GM12878 (cell line): ENCODE measurements around the gene CD84. TPM values are rescaled to one million over a fixed set of nuclear protein-coding genes. Genes with fewer than 3 reads are reported as not detected.

ENCODE experiments used
- ATAC-seq: fragments of 200-7000 bp; cut with Tn5 transposase; 3 replicates; pipeline ENCODE4 v1.9.1; 2020; ENCODE audit warnings: mild to moderate bottlenecking, moderate library complexity
- BruUV-seq: library from RNA; stranded (reverse); fragments of 400-500 nt; replicated peaks from 2 replicates; lab custom pipeline; 2021; lab: Mats Ljungman, UMichigan
- CTCF ChIA-PET: fragments of 300-600 bp; sonication (Branson Sonifier 250); formaldehyde crosslinking; extraction: SDS; loops from one replicate; lab custom pipeline; 2021; ENCODE audit warnings: inconsistent platforms; lab: Yijun Ruan, JAX
- POLR2A ChIA-PET: fragments of 350-600 bp; formaldehyde crosslinking; extraction: SDS; loops from one replicate; lab custom pipeline; 2021; ENCODE audit warnings: inconsistent platforms; lab: Charles Lee
- RAD21 ChIA-PET: fragments of 300-600 bp; sonication (Branson Sonifier 250); formaldehyde crosslinking; loops from one replicate; lab custom pipeline; 2023; ENCODE audit warnings: antibody characterized with exemption; ENCODE audit not compliant: unreplicated experiment; lab: Charles Lee
- SMC1A ChIA-PET: fragments of 300-600 bp; sonication (Branson Sonifier 250); formaldehyde crosslinking; loops from one replicate; lab custom pipeline; 2023; ENCODE audit not compliant: unreplicated experiment, uncharacterized antibody; lab: Charles Lee
- DNase-seq: peaks from one replicate; pipeline ENCODE4 v3.0.0-alpha.2; 2011; ENCODE audit warnings: low read depth, low spot score
- FAIRE-seq: peaks from 3 replicates; lab custom pipeline; 2011; peaks lifted over from hg19 to GRCh38; lab: Jason Lieb, UNC
- H2AFZ ChIP-seq: 2 replicates; pipeline ENCODE4 v1.6.0; 2011; ENCODE audit warnings: low read depth, low read length, control low read depth; ENCODE audit not compliant: control insufficient read depth
- H3K27ac ChIP-seq: 2 replicates; pipeline ENCODE4 v1.5.1; 2011; ENCODE audit warnings: control low read depth; ENCODE audit not compliant: control insufficient read depth, insufficient read depth
- H3K27me3 ChIP-seq, 2 experiments: replicated peaks in 1 of 2; 2 replicates each; pipeline versions ENCODE4 v1.6.0 to v1.6.1; 2011; ENCODE audit warnings: low read length in 1 of 2; ENCODE audit not compliant: control insufficient read depth in 2 of 2, insufficient read depth in 2 of 2
- H3K36me3 ChIP-seq, 2 experiments: 2 replicates each; pipeline ENCODE4 v1.5.1; 2011; ENCODE audit warnings: low read length in 1 of 2; ENCODE audit not compliant: control insufficient read depth in 2 of 2, insufficient read depth in 2 of 2
- H3K4me1 ChIP-seq: 2 replicates; pipeline ENCODE4 v1.6.1; 2011; ENCODE audit warnings: mild to moderate bottlenecking, low read length, moderate library complexity, mixed read lengths; ENCODE audit not compliant: control insufficient read depth, insufficient read depth
- H3K4me2 ChIP-seq: 2 replicates; pipeline ENCODE4 v1.6.0; 2011; ENCODE audit warnings: control low read depth; ENCODE audit not compliant: control insufficient read depth, insufficient read depth
- H3K4me3 ChIP-seq: fragments of 200-600 bp; sonication (generic); 2 replicates; pipeline ENCODE4 v1.5.1; 2016
- H3K79me2 ChIP-seq: 2 replicates; pipeline ENCODE4 v1.6.0; 2011; ENCODE audit warnings: low read length; ENCODE audit not compliant: control insufficient read depth, insufficient read depth
- H3K9ac ChIP-seq: 2 replicates; pipeline ENCODE4 v1.8.0; 2011; ENCODE audit warnings: low read length, control low read depth, mixed read lengths; ENCODE audit not compliant: control insufficient read depth, insufficient read depth
- H3K9me3 ChIP-seq: replicated peaks from 3 replicates; pipeline ENCODE4 v1.5.1; 2011; ENCODE audit warnings: mild to moderate bottlenecking, low read length; ENCODE audit not compliant: control insufficient read depth, insufficient read depth
- H4K20me1 ChIP-seq: 2 replicates; pipeline ENCODE4 v1.6.0; 2011; ENCODE audit not compliant: control insufficient read depth, insufficient read depth
- EGR1 ChIP-seq, 2 experiments: IDR thresholded peaks; 1 replicate in 1 of 2; 2 replicates in 1 of 2; pipeline ENCODE4 v1.6.1; 2011 to 2012; ENCODE audit warnings: low read depth in 2 of 2, low read length in 2 of 2, borderline replicate concordance in 1 of 2, mild to moderate bottlenecking in 1 of 2, moderate library complexity in 1 of 2
- ETV6 ChIP-seq, 2 experiments: fragments of 450-650 bp in 1 of 2; IDR thresholded peaks in 1 of 2; conservative IDR thresholded peaks in 1 of 2; 2 replicates each; pipeline ENCODE4 v1.6.1; 2014; ENCODE audit warnings: antibody characterized with exemption in 1 of 2, borderline replicate concordance in 1 of 2, low read depth in 1 of 2, mild to moderate bottlenecking in 1 of 2, moderate library complexity in 1 of 2
- HDAC6 ChIP-seq: fragments of 200-600 bp; sonication (generic); IDR thresholded peaks from one replicate; pipeline ENCODE4 v1.8.0; 2017; ENCODE audit warnings: antibody characterized with exemption; ENCODE audit not compliant: unreplicated experiment
- WGBS: methylation state at CpG from one replicate; pipeline ENCODE4 v1.1.6; 2016; ENCODE audit warnings: low lambda C conversion rate; ENCODE audit not compliant: insufficient replicate concordance, insufficient coverage; ENCODE audit errors: missing lambda C conversion rate; 5-methylcytosine and 5-hydroxymethylcytosine counted together
- in situ Hi-C: fragments of 300-500 bp; cut with MboI; formaldehyde crosslinking; loops from 9 replicates; pipeline ENCODE4 v1.14.3; 2018; ENCODE audit warnings: mixed read lengths
- intact Hi-C: fragments of 100-400 bp; cut with micrococcal nuclease; formaldehyde crosslinking; loops from one replicate; pipeline ENCODE4 v1.14.2; 2022; ENCODE audit not compliant: unreplicated experiment
- polyA plus RNA-seq, 11 experiments: library from polyadenylated mRNA; depleted of rRNA in 4 of 11; unstranded in 6 of 11; stranded (reverse) in 5 of 11; fragments of >200 nt; fragmentation: Nextera tagmentation in 4 of 11; fragmentation: Illumina TruSeq in 1 of 11; extraction: Ambion mirVana in 4 of 11; extraction: Trizol in 1 of 11; gene quantifications; 1 replicate in 1 of 11; 2 replicates in 10 of 11; pipeline versions ENCODE4 v1.2.1 to v1.2.3, GENCODE V29; 2011 to 2016; ENCODE audit warnings: inconsistent platforms in 2 of 11, missing spikeins in 2 of 11, low read depth in 1 of 11
- total RNA-seq, 4 experiments: library from RNA; depleted of rRNA in 3 of 4; stranded (reverse); fragments of >200 nt in 3 of 4; fragmentation: Illumina TruSeq in 1 of 4; extraction: Trizol in 1 of 4; gene quantifications; 2 replicates each; pipeline versions ENCODE4 v1.2.1 to v1.2.3, GENCODE V29; 2013 to 2021
- TF ChIP-seq, protein P1 (sequence below): fragments of 450-650 bp; formaldehyde crosslinking; IDR thresholded peaks from 2 replicates; pipeline ENCODE4 v1.5.0; 2022; ENCODE audit warnings: mild to moderate bottlenecking, missing genetic modification characterization

The CD84 gene
- total and polyA plus RNA-seq, 10 of the 15 experiments (the other 5 are each of a cell fraction or from before 2014, with no cell fraction given): 3.4 to 20.3 (median 11.7) TPM

DNA sequence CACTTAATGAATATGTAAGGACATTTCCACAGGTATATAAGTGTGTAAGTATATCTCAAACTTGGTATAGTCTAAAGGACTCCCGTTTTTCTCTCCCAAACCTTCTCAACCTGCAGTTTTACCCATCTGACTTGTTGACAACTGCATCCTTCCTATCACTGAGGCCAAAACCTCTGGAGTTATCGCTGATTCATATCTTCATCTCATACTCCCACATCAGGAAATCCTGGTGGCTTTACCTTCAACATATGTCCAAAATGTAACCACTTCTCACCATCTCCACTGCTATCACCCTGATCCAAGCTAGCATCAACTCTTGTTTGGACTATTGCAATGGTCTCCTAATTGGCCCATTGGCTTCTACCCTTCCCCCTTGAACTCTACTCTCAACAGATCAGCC is 86.7 kb downstream of the CD84 start:
- ATAC-seq (no peak), FAIRE-seq (no peak), DNase-seq (no peak)
- TF ChIP-seq EGR1 (IDR thresholded peaks at IDR 0.05; ENCODE audit: borderline replicate concordance in 1 of 2, low read depth in 2 of 2, low read length in 2 of 2) (no peak), ETV6 (conservative IDR thresholded peaks at IDR 0.05 in 1 of 2, IDR thresholded peaks at IDR 0.05 in 1 of 2; ENCODE audit: borderline replicate concordance in 1 of 2, low read depth in 1 of 2) (no peak), HDAC6 (no peak)
- TF ChIP-seq, protein P1, sequence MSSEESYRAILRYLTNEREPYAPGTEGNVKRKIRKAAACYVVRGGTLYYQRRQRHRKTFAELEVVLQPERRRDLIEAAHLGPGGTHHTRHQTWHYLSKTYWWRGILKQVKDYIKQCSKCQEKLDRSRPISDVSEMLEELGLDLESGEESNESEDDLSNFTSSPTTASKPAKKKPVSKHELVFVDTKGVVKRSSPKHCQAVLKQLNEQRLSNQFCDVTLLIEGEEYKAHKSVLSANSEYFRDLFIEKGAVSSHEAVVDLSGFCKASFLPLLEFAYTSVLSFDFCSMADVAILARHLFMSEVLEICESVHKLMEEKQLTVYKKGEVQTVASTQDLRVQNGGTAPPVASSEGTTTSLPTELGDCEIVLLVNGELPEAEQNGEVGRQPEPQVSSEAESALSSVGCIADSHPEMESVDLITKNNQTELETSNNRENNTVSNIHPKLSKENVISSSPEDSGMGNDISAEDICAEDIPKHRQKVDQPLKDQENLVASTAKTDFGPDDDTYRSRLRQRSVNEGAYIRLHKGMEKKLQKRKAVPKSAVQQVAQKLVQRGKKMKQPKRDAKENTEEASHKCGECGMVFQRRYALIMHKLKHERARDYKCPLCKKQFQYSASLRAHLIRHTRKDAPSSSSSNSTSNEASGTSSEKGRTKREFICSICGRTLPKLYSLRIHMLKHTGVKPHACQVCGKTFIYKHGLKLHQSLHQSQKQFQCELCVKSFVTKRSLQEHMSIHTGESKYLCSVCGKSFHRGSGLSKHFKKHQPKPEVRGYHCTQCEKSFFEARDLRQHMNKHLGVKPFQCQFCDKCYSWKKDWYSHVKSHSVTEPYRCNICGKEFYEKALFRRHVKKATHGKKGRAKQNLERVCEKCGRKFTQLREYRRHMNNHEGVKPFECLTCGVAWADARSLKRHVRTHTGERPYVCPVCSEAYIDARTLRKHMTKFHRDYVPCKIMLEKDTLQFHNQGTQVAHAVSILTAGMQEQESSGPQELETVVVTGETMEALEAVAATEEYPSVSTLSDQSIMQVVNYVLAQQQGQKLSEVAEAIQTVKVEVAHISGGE (CRISPR knock-in tag): no peak
- Histone ChIP-seq H2AFZ (no peak overlapping the region), H3K27ac (no peak overlapping the region), H4K20me1 (no peaks in the 10 kb centered on the region), H3K4me1 (peaks cover 17% of the 10 kb centered on the region), H3K9ac (no peak overlapping the region), H3K79me2 (no peaks in the 10 kb centered on the region; the same call in 1 of the 2 replicates), H3K27me3 (no peaks in the 10 kb centered on the region), H3K4me3 (no peak overlapping the region), H3K9me3 (peaks cover 2% of the 10 kb centered on the region; the same call in 2 of the 3 replicates), H3K4me2 (no peak overlapping the region), H3K36me3 (peaks cover 6 to 35% of the 10 kb centered on the region in 2 experiments)
- ChIA-PET SMC1A (no interaction called here), RAD21 (no interaction called here), CTCF (no interaction called here), POLR2A (no interaction called here)
- in situ Hi-C loops: no loop called here
- BruUV-seq: no TSS peak
- intact Hi-C loops: no loop called here
- 100% methylated on average over 2 of the region's 2 CpGs for WGBS
